HG03039 (cell line): ENCODE results near the gene SPNS3.

ENCODE experiments used
- ATAC-seq: cut with Tn5 transposase; IDR thresholded peaks from one replicate; pipeline ENCODE4 v1.9.1; 2021; ENCODE audit warnings: mild to moderate bottlenecking, moderate library complexity; ENCODE audit not compliant: unreplicated experiment

Gene SPNS3

DNA sequence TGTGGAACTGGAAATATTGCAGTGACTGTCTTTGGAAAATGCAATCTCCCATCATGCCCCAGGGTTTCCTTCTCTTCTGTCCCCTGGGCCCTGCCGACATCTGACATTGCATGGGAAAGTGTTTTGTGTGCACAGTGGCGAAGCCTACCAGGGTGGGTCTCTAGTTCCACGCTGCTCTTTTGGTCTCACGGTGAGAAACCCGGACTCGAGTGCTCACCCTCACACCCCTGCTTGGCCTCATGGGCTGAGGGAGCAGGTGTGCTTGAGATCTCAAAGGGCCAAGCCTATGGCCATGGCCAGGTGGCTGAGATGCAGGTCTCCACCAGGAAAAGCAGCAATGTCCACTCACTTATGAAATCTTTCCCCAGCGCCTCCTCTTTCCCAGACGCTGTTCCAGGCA lies 32.0 kb downstream of the SPNS3 start:
- ATAC-seq: no peak

DNA sequence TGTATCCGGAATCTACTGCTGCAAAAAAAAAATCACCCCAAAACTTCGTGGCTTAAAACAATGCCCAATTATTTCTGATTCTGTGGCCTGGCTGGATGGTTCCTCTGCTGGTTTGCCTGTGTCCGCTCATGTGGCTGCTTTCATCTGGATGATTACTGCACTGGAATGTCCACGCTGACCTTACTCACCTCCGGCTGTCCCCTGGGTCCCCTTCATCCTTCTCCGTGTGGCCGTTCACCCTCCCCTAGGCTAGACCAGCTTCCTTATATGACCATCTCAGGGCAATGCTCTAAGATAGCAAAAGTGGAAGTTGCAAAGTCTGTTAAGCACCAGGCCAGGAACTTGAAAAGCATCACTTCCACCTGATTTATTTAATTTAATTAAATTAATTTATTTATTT lies 33.5 kb downstream of the SPNS3 start:
- no peak for ATAC-seq

DNA sequence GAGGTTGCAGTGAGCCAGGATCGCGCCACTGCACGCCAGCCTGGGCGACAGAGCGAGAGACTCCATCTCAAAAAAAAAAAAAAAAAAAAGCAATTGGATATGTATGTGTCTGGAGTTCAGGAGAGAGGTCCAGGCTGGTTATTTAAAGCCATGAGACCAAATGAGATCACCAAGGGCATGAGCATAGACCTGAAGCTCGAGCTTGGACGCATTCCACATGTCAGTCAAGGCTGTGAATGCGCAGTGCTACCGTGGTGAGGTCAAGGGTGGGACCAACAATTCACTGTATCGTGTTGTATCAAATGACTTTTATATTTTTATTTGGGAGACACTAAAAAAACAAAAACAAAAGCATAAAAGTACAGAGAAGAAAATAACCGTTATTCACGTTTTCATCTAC lies 35.8 kb downstream of the SPNS3 start:
- ATAC-seq: no peak

DNA sequence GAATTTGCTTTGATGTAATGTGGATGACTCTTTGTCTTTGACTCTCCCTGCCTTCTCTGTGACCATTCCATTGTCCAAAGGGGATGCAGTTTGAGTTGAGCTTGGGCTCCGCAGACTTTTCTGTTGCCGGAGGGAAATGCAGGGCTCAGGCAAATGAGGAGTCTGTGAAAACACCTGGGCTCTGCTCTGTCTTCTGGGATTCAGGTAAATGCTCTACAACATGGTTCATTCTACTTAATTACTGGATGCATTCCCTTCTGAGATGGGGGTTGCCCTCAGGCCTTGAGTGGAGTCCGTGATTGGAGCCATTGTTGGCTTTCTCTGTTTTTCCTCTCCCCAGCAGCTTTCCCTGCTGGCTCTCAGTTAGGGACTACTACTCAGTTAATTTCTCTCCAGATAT lies 38.5 kb downstream of the SPNS3 start:
- no peak for ATAC-seq

DNA sequence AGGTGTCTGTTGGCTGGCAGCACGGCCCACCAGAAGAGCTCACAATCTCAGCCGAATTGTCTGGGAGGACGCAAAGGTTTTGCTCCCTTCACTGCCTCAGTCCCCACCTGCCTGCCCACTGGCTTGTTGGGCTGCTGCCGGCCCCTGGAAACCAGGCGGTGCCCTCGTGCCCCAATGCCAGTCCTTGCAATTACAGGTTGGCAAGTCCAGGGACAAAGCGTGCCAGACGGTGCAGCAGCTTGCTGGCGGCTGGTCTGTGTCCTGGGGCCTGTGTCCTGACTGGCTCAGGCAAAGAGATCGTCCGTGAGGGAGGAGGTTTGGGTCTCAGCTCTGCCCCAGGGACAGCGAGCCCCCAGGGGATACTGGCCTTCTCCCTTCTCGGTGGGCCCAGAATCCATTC lies 40.4 kb downstream of the SPNS3 start:
- no peak for ATAC-seq

DNA sequence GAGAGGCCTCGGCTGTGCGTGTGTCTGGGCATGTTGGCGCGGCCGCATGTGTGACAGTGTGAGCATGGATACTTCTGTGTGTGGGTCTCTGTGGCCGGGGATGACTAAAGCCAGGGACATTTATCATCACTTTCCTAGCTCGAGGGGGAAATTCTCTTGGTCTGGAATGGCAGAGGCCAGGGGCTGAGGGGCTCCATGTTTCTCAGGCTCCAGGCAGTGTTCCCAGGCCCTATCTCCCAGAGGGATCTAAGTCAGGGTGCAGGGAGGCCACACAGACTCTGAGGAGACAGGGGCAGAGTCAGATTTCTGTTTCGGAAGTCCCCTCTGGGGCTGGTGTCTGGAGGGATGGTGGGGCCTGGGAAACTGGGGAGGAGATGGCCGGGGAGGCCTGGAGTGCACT lies 41.3 kb downstream of the SPNS3 start:
- no peak for ATAC-seq

DNA sequence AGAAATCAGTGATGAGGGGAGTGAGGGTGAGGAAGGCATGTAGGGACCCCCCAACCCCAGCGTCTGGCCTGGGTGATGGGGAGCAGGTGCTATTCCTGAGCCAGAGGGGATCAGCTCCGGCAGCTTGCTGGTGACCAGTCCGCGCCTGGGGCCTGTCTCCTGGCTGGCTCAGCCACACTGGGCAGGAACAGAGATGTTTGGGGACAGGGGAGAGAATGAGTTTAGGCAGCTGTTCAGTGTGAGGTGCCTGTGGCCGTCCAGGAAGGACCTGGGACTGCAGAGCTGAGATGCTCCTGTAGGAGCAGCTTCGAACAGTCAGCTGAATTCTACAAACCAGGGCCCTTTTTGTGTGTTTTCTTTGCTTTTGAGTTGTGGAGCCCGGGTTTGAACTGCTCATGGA lies 41.7 kb downstream of the SPNS3 start:
- ATAC-seq: no peak

DNA sequence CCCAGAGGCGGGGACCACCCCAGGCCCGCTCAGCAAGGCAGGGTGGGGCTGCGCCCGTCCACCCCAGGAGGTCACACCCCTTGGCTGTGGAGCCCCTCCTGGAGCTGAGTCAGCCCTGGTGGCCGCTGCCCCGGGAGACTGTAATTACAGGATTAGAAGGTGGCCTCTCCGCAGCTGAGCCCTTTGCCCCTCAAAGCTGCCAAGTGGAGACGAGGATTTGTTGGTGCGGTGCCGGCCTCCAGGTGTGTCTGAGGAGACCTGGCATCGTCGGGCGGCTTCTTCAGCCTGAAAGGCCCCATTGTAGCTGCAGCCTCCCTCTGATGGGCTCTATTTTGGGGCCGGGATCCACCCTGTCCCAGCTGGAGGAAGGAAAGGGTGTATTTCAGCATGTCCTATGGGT lies 42.3 kb downstream of the SPNS3 start:
- no peak for ATAC-seq

DNA sequence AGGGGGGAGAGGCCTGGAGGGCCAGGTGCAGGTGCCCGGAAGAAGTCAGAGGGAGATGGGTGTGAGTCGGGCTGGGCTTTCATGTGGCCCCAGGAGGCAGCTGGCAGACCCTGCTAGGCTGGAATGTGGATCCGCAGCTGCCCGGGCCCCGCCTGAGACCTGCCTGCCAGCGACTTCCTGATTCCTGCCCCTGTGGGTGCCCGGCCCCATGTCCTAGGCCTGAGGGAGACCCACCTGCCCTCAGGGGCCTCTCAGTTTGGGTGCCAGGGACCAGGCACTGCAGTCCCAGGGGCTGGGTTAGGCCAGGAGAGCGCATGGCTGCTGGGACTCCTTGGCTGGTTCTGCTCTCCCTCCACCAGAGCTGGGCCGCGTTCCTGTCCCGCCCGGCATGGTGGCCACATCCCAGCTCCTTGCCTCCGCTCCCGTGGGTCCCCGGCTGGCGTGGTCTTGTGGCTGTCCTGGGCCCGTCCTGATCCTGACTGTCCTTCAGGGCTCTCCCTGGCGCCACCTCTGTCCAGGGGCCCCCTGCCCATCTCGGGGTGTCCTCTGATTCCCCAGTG lies 42.9 kb downstream of the SPNS3 start:
- no peak for ATAC-seq

DNA sequence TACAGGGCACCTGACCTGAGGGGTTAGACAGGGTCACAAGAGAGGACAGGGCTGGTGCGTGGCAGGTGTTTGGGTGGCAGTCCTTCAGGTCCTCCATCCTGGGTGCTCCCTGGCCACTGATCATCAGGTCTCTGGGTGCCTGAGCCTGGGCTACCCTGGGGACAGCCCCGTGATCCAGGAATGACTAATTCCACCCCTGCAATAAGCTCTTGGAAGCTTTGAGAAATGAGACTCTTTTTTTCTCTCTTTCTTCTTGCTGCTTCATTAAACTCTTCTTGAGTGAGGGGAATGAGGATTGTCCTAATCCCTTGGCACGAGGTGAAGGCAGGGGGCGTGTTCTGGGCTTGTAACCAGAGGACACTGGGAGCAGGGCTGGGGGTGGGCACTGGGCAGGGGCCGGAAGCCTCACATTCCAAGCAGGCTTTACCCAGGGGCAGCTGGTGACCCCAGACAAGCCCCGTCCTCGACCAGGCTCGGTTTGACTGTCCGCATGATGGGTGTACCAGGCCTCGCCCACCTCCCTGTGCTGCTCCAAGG lies 43.6 kb downstream of the SPNS3 start:
- ATAC-seq: no peak

DNA sequence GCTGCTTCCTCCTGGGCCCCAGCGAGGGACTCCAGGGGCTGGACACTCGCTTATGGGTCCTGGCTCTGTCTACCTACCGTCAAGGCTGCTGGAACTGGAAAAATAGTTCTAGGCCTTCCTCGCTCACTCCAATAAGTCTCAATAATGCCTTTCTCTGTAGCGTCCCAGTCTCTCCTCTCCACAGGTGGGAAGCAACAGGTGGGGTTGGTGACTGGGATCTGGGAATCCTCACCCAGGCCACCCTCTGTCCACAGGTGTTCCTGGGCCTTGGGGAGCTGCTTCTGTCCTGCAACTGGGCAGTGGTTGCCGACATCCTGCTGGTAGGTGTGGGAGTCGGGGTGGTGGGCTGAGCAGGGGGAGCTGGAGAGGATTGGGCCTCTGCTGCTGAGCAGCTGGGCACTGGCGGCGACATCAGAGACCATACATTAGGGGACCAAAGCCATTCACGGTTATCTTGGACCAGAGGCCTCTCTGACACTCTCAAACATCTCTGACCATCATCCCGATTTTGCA lies 44.6 kb downstream of the SPNS3 start:
- ATAC-seq: no peak

DNA sequence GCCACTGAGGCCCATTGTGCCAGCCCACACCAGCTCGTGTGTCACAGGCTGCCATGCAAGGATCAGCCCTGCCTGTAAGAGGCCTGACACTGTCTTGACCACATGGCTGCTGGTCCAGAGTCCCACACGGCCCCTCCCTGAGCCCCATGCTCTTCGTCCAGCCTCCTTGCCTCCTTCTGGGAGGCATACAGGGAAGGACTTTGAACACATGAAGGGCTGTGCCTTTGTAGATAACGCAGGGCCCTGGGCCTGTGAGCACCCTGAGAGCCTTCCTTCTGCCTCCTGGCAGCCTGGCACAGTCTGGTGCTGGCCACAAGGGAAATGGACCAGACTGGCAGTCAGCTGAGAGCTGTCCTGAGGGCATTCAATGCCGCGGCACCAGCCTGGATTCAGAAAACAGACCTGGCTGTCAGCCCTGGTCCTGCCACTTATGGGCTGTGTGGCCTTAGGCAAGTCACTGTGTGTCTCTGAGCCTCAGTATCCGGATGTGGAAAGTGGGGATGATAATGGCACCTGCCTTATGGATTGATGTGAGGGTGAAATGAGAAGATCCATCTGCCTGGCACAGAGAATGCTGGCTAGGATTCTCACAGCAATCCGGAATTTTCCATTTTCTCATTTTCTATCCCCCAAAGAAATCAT lies 45.7 kb downstream of the SPNS3 start:
- ATAC-seq: no peak

DNA sequence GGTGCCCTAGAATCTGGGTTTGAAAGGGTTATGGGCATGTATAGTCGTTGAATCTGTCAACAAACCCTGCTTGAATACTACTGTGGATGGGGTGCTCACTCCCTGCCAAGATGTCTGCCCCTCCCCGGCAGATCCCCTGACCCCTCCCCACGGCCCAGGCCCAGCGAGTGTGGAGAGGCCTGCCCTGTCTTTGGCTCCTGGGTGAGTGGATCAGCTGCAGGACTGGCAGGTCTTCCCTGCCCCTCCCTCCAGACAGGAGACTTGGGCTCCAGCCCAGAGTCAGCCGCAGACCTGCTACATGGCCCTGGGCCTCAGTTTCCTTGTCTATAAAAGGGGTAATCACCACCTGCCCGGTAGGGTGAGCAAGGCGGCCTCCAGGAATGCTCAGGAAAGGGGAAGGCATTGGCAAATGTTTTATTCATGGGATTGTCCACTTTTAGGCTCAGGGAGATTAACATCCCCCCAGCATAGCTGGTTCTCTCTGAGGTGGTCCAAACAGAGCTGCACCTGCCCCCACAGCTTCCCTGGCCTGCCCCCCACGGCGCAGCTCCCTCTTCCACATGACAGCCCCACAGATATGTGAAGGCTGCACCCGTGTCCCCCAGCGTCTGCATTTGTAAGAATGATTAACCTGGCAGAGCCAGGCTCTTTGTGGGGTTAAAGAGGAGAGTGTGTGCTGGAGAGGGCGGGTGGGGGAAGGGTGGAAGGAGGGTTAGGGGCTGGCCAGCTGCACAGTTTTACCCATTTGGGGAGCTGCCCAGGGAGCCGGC lies 46.4 kb downstream of the SPNS3 start:
- no peak for ATAC-seq

DNA sequence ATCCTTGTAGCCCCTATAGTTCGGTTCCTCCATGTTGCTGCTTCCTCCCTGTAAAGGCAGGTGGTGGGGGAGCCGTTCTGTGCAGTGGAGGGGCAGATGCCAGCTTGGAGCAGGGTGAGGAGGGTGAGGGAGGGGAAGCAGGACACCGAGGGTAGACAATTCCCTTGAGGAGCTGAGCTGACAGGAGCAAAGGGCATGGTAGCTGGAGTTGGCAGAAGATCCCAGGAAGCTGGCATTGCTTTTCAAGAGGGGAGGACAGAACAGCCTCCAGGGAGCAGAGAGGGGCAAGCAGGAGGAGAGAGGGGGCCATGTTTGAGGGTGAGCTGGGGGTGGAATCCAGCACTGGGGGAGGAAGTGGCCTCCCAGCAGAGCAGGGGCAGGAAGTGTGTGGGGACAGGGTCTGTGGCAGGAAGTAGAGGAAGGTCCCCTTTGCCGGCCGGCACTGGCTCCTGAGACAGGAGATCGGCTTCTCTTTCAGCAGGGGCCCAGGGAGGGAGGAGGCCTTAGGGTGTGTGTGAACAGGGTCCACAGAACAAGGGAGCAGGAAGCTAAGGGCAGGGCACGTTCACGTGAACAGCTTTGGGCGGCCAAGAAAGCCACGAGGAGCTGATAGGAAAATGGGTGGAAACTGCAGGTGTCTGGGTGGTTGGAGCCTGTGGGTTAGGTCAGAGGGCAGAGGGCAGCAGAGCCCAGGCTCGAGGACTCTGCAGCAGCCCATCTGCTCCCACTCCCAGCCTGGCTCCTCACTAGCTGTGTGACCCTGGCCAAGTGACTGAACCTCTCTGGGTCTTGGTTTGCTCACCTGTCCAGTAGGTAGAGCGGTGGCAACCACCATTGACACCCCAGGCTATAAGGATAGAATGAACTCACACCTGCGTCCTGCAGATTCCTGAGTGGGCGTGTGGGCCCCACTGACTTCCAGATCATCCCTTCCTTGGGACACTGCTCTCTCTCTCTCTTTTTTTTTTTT lies 47.5 kb downstream of the SPNS3 start:
- ATAC-seq: no peak

DNA sequence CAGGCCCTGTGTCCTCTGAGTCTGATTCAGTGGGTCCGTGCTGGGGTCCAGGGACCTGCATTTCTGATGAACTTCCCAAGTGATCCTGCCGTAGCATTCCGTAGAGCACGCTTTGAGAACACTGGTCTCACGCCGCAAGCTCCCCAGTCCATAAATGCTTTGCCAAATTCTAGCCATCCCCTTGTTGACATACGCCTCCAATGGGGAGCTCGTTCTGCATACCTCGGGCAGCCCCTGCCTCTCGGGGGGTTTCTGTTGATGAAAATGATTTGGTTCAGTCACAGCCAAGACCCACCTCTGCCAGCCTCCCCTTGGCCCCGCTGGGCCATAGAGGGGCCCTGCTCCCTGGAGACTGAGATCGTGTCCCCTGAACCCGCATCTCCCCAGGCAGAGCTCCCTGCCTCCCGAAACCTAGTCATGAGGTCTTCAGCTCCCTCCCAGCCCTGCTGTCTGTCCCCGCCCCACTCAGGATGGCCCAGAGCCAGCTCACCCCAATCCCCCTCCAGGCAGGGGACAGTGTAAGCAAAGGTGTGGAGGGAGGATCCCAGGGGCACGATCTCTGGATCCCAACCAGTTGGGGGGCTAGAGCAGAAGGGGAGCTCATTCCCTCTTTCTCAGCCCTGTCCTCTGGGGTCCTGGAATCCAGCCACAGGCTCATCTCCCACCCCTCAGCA lies 48.7 kb downstream of the SPNS3 start:
- no peak for ATAC-seq

DNA sequence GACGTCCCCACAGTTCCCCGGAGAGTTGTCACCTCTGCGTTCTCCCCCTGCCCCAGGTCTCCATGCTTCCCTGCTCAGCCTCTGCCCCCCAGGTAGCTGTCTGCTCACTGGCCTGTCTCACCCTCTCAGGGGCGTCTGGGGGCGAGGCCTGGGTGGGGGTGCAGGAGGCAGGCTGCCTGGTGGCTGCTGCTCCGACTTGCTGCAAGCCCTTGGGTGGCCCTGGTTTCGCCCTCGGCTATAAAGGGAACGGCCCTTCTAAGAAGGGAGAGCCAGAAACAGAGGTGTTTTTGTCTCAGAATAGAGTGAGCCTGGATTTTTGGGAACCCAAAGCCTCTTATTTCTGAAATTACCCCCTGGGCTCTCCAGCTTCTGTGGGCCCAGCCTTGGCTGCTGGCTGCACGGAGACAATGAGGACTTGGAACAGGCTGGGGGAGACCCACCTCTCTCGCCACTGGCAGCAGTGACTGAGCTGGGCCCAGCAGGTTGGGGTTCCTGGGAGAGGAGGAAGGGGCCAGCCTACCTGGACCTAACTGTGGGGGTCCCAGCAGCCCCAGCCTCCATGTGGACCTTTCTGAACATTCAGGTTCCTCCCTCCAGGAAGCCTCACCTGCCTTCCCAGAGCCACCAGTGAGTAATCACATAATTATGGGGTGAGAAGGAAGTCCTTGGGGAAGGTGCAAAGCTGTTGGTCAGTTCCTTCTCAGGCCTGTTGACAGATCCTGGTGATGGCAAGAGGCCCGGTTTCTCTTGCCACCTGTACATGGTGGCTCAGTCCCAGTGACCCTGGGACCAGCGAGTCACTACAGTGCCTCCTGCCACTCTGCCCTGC lies 49.5 kb downstream of the SPNS3 start:
- ATAC-seq: no peak

DNA sequence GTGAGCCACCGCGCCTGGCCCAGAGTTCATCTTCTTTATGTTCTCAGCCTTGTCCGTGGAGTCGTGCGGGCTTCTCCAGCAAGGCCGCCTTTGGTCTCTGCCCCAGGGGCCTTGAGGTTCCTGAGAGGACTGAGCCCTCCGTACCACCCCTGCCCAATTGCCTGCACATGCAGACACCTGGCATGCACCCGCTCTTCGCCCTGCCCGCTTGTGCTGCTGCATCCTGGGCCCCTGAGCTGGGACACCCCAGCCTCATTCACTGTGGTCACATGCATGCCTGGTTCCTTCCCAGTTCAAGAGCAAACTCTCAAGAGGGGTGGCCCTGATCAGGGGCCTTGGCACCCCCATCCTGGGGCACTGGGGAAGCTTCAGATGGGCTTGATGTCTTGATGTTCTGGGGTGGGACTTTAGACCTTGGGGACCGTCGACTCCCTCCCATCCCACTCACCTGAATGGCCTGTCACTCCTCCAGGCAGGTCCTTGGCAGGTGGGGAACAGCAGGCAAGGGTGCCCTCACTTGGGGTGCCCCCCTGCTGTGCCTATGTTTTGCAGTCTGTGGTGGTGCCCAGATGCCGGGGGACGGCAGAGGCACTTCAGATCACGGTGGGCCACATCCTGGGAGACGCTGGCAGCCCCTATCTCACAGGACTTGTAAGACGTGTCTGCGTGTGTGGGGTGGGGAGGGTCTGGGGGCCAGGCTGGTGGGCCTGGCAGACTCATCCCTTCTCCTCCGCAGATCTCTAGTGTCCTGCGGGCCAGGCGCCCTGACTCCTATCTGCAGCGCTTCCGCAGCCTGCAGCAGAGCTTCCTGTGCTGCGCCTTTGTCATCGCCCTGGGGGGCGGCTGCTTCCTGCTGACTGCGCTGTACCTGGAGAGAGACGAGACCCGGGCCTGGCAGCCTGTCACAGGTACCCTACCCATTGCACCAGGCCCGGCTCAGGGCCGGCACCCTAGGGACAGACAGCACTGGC lies 52.2 kb downstream of the SPNS3 start:
- ATAC-seq: no peak

DNA sequence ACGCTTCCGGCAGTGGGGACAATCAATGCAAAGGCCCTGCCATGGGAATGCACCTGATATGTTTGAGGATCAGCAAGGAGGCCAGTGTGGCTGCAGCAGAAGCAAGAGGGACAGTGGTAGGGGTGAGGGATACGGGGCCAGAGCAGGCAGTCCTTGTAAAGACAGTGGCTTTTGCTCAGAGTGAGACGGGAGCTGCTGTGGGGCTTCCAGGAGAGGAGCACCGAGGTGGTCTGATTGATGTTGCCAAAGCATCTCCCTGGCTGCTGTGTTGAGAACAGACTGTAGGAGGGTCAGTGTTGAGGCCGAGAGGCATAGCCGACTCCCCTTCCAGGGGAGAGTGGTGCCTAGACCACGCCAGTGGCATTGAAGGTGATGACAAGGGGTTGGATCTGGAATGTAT lies 53.6 kb downstream of the SPNS3 start:
- no peak for ATAC-seq
